22Rv1 (cell line): ENCODE results near the gene MTA3.
"Not testable (repeated sequence)": the region's sequence is repeated elsewhere in the genome, so short reads cannot be mapped to it uniquely, and the experiment has no call there.

ENCODE experiments used
- ZFX ChIP-seq: fragments of 450-650 bp; IDR thresholded peaks from 2 replicates; pipeline ENCODE4 v1.6.1; 2017; ENCODE audit warnings: antibody characterized with exemption, borderline replicate concordance
- TF ChIP-seq, protein P1 (sequence below): fragments of 450-650 bp; IDR thresholded peaks from 2 replicates; pipeline ENCODE4 v1.5.1; 2017; ENCODE audit warnings: mild to moderate bottlenecking

DNA sequence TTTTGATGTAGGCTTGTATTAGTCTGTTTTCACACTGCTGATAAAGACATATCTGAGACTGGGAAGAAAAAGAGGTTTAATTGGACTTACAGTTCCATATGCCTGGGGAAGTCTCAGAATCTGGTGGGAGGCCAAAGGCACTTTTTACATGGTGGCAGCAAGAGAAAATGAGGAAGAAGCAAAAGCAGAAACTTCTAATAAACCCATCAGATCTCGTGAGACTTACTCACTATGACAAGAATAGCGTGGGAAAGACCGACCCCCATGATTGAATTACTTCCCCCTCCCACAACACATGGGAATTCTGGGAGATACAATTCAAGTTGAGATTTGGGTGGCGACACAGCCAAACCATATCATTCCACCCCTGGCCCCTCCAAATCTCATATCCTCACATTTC is 162.9 kb downstream of the MTA3 start:
- TF ChIP-seq, protein P1, sequence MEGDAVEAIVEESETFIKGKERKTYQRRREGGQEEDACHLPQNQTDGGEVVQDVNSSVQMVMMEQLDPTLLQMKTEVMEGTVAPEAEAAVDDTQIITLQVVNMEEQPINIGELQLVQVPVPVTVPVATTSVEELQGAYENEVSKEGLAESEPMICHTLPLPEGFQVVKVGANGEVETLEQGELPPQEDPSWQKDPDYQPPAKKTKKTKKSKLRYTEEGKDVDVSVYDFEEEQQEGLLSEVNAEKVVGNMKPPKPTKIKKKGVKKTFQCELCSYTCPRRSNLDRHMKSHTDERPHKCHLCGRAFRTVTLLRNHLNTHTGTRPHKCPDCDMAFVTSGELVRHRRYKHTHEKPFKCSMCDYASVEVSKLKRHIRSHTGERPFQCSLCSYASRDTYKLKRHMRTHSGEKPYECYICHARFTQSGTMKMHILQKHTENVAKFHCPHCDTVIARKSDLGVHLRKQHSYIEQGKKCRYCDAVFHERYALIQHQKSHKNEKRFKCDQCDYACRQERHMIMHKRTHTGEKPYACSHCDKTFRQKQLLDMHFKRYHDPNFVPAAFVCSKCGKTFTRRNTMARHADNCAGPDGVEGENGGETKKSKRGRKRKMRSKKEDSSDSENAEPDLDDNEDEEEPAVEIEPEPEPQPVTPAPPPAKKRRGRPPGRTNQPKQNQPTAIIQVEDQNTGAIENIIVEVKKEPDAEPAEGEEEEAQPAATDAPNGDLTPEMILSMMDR, result not testable (repeated sequence)
- not testable (repeated sequence) for TF ChIP-seq ZFX
